SU-DHL-6 (cell line): ENCODE data around the gene GRAMD4.

ENCODE experiments used
- EZH2phosphoT487 ChIP-seq: fragments of 200-600 bp; sonication (generic), shearing (Covaris generic); conservative IDR thresholded peaks from 2 replicates; pipeline ENCODE4 v1.6.1; 2018; ENCODE audit warnings: mild to moderate bottlenecking, antibody characterized with exemption, low read length, moderate library complexity, mixed read lengths
- TF ChIP-seq, protein P1 (sequence below): fragments of 200-600 bp; sonication (generic); IDR thresholded peaks from one replicate; pipeline ENCODE4 v1.5.1; 2017; ENCODE audit warnings: antibody characterized with exemption, mild to moderate bottlenecking, low read length, moderate library complexity; ENCODE audit not compliant: insufficient read depth, poor library complexity, severe bottlenecking

DNA sequence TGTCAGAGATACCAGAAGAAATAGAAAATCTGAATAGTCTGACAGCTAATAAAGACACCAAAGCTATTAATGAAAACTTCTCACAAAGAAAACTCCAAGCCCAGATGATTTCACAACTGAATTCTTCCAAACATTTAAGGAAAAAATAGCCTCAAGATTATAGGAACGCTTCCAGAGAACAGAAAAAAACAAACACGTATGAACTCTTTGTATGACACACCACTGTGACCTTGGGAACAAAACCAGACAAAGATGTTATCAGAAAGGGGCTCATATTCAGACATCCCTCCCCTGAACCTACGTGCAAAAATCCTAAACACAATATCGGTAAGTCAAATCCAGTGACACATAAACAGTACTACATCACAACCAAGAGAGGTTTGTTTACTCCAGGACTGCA is 94.4 kb downstream of the GRAMD4 start:
- TF ChIP-seq, protein P1, sequence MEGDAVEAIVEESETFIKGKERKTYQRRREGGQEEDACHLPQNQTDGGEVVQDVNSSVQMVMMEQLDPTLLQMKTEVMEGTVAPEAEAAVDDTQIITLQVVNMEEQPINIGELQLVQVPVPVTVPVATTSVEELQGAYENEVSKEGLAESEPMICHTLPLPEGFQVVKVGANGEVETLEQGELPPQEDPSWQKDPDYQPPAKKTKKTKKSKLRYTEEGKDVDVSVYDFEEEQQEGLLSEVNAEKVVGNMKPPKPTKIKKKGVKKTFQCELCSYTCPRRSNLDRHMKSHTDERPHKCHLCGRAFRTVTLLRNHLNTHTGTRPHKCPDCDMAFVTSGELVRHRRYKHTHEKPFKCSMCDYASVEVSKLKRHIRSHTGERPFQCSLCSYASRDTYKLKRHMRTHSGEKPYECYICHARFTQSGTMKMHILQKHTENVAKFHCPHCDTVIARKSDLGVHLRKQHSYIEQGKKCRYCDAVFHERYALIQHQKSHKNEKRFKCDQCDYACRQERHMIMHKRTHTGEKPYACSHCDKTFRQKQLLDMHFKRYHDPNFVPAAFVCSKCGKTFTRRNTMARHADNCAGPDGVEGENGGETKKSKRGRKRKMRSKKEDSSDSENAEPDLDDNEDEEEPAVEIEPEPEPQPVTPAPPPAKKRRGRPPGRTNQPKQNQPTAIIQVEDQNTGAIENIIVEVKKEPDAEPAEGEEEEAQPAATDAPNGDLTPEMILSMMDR, result no peak
- no peak for TF ChIP-seq EZH2phosphoT487
